ENCODE measurements around the gene KIFAP3.

DNA sequence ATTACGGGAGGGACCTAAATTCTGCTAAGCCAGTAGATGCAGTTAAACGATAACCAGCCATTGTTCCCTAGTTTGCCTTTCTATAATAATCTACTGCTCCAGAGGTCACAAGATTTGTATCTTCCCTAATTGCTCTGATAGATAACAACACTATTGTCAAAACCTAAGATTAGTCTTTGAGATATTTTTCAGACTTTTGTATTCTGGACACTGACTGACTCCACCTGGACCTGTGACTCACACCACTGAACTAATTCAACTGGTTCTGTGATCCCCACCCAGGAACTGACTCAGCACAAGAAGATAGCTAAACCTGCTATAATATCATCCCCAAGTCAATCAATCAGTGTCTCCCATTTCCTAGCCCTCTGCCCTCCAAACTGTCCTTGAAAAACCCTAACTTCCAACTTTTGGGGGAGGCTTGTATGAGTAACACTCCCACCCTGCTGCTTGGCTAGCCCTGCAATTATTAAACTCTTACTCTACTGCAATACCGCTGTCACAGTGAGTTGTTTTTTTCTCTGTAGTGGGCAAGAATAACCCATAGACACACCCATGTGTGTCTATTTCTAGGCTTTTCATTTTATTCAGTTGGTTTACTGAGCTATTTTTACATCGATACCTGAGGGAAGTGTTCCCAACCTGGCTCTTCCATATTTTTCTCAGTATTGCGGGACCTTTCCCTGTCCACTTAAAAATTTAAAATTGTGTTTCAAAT, 11.2 kb downstream of the KIFAP3 start:
- TF ChIP-seq, protein P1, sequence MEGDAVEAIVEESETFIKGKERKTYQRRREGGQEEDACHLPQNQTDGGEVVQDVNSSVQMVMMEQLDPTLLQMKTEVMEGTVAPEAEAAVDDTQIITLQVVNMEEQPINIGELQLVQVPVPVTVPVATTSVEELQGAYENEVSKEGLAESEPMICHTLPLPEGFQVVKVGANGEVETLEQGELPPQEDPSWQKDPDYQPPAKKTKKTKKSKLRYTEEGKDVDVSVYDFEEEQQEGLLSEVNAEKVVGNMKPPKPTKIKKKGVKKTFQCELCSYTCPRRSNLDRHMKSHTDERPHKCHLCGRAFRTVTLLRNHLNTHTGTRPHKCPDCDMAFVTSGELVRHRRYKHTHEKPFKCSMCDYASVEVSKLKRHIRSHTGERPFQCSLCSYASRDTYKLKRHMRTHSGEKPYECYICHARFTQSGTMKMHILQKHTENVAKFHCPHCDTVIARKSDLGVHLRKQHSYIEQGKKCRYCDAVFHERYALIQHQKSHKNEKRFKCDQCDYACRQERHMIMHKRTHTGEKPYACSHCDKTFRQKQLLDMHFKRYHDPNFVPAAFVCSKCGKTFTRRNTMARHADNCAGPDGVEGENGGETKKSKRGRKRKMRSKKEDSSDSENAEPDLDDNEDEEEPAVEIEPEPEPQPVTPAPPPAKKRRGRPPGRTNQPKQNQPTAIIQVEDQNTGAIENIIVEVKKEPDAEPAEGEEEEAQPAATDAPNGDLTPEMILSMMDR (IDR thresholded peaks at IDR 0.05) = no peak
- TF ChIP-seq POLR2A (IDR thresholded peaks at IDR 0.05) = no peak

Data from adrenal gland (tissue), 5 donors.